Heart right ventricle (tissue), 16 donors: ENCODE data around the gene PAF1. TPM values are rescaled to one million over a fixed set of nuclear protein-coding genes. Genes with fewer than 3 reads are reported as not detected.
A peak's percentile ranks its signal among the peaks of the same experiment; 100 is the strongest.

Experiments used
- ATAC-seq, 8 donors: fragments of 200-7000 bp; cut with Tn5 transposase; one replicate each; pipeline ENCODE4 v1.9.1; 2020; ENCODE audit warnings: mild to moderate bottlenecking in 8 of 8, moderate library complexity in 8 of 8, moderate number of reproducible peaks in 1 of 8
- DNase-seq, 2 donors: peaks; one replicate each; pipeline ENCODE4 v3.0.0-alpha.2; 2020
- H3K27ac ChIP-seq, 10 donors: fragments of 200-600 bp; sonication (generic) in 2 of 10; one replicate each; pipeline versions ENCODE4 v1.5.0 to v1.8.0; 2020 to 2022; ENCODE audit warnings: mild to moderate bottlenecking in 3 of 10
- H3K27me3 ChIP-seq, 7 donors: fragments of 200-600 bp; one replicate each; pipeline ENCODE4 v1.8.0; 2021 to 2022; ENCODE audit warnings: mild to moderate bottlenecking in 2 of 7
- H3K36me3 ChIP-seq, 9 donors: fragments of 200-600 bp; sonication (generic) in 1 of 9; one replicate each; pipeline versions ENCODE4 v1.5.0 to v1.8.0; 2020 to 2022; ENCODE audit warnings: mild to moderate bottlenecking in 2 of 9
- H3K4me1 ChIP-seq, 9 donors: fragments of 200-600 bp; sonication (generic) in 1 of 9; one replicate each; pipeline versions ENCODE4 v1.5.0 to v1.8.0; 2020 to 2022; ENCODE audit warnings: mild to moderate bottlenecking in 4 of 9
- H3K4me3 ChIP-seq, 10 donors: fragments of 200-600 bp; sonication (generic) in 2 of 10; one replicate each; pipeline versions ENCODE4 v1.5.0 to v1.8.0; 2020 to 2022; ENCODE audit warnings: mild to moderate bottlenecking in 7 of 10, moderate library complexity in 2 of 10
- H3K9me3 ChIP-seq, 11 donors: fragments of 200-600 bp in 10 of 11; sonication (generic) in 2 of 11; one replicate each; pipeline versions ENCODE4 v1.5.0 to v1.8.0; 2013 to 2022; ENCODE audit warnings: mild to moderate bottlenecking in 2 of 11, control low read depth in 1 of 11, moderate library complexity in 1 of 11
- WGBS, 2 donors: extraction: QIAGEN DNeasy Blood & Tissue Kit; methylation state at CpG; one replicate each; pipeline ENCODE4 v1.1.7; 2013; ENCODE audit warnings: inconsistent platforms in 1 of 2; 5-methylcytosine and 5-hydroxymethylcytosine counted together
- intact Hi-C, 10 donors: fragments of 100-400 bp; cut with DNase I; formaldehyde crosslinking; loops; one replicate each; pipeline versions ENCODE4 v1.11.1 to v1.14.2; 2022
- polyA plus RNA-seq, 2 donors: library from polyadenylated mRNA; stranded (reverse); fragments of 200-250 nt; gene quantifications; one replicate each; pipeline ENCODE4 v1.2.3, GENCODE V29; 2013
- total RNA-seq, 10 donors: library from RNA; stranded (reverse); fragmentation: NEBNext Ultra II Directional in 3 of 10; extraction: Animal tissue kit (Norgen Biotek cat#: 25700) in 3 of 10; gene quantifications; one replicate each; pipeline versions ENCODE4 v1.2.1 to v1.2.4, GENCODE V29; 2021 to 2023
- TF ChIP-seq, protein P1 (sequence below), 9 donors: fragments of 200-600 bp; sonication (generic) in 2 of 9; IDR thresholded peaks; one replicate each; pipeline versions ENCODE4 v1.5.0 to v1.8.0; 2021 to 2022; ENCODE audit warnings: antibody characterized with exemption in 9 of 9, mild to moderate bottlenecking in 5 of 9, moderate library complexity in 1 of 9
- donor health status: Arrhythmogenic right ventricular cardiomyopathy.
- donor health status: ischemic (EF 13 %, LVEDD 7.1; RV severe dilation, severe dysfunction).
- donor health status: healthy with polysubstance abuse.
- donor health status: DM: no; HTN: yes; CAD: no.
- donor health status: DM: no; HTN: no; CAD: no.
- donor health status: ischemic (EF 25% LVEDD 6.9; RV normal size, moderate dysfunction).
- donor health status: ischemic (EF 25% LVEDD 5.7; RV mildly dilated, moderate dysfunction).
- donor health status: healthy.
- donor health status: DM: yes; HTN: yes; CAD: no.
- donor health status: Ischemic cardiomyopathy.
- donor health status: ischemic (EF 35%, LVEDD 5.7; RV mildly dilated, moderate dysfunction).
- donor health status: nonischemic (EF 11% LVEDD 7.7; RV severe dilation, severe dysfunction).
- donor health status: DM: yes; HTN: yes; CAD: no.
- donor health status: PGD.
- donor health status: ischemic (EF 29% LVEDD 5.4; RV normal size, mild dysfunction).
- donor health status: nonischemic (EF 23%, LVEDD 6.1; RV moderate dilation, normal function).

The PAF1 gene
- total and polyA plus RNA-seq, 12 donors, result 24.1 to 48.2 (median 38.8) TPM

DNA sequence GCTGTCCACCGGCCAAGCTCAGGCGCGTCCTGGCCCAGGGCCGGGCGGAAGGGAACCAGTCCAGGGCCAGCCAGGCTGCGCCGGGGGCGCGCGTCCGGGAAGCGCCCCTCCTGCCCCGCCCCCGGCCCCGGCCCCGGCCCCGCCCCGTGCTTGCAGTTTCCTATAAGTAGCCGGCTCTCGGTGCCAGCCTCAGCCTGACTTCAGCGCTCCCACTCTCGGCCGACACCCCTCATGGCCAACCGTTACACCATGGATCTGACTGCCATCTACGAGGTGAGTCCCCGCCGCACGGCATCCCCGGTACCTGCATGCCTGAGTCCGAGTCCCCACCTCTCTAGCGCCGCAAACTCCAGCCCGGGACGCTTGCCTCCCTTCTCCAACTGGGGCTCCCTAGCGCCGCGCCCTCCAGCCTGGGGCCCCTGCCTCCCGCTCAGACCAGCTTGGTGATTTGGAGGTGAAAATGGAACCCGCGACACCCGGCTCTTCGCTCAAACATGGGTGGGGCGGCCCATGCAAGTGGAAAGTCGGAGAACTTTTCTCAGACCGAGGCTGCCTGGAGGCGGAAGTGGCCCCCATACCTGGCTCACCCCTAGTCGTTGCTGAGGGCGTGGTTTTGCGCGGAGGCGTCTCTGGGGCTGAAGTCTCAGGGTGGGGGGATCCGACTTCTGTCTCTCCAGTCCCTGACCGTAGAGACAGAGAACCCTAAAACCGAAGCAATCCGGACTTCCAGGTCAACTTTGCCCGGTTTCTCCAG, 15.9 kb upstream of the PAF1 start, which contains the start of gene ZFP36:
TSS of gene ZFP36 (plus strand) at position 192 of the 754 bp plus-strand sequence. CDS start at position 250, 58 bp downstream.
- Histone ChIP-seq H3K4me3 (peak within 1 kb of the TSS; percentile 67 to 99 (median 90)), H3K27me3 (no peaks in the 10 kb centered on the region), H3K27ac (peak within 1 kb of the TSS; percentile 94 to 100 (median 99)), H3K4me1 (peaks cover 21 to 77% (median 52%) of the 10 kb centered on the region in 9 donors), H3K36me3 (peaks cover 6 to 22% (median 9%) of the 10 kb centered on the region in 9 donors), H3K9me3 (no peaks in the 10 kb centered on the region)
- DNase-seq, result peak; percentile 74 to 93
- TF ChIP-seq, protein P1, sequence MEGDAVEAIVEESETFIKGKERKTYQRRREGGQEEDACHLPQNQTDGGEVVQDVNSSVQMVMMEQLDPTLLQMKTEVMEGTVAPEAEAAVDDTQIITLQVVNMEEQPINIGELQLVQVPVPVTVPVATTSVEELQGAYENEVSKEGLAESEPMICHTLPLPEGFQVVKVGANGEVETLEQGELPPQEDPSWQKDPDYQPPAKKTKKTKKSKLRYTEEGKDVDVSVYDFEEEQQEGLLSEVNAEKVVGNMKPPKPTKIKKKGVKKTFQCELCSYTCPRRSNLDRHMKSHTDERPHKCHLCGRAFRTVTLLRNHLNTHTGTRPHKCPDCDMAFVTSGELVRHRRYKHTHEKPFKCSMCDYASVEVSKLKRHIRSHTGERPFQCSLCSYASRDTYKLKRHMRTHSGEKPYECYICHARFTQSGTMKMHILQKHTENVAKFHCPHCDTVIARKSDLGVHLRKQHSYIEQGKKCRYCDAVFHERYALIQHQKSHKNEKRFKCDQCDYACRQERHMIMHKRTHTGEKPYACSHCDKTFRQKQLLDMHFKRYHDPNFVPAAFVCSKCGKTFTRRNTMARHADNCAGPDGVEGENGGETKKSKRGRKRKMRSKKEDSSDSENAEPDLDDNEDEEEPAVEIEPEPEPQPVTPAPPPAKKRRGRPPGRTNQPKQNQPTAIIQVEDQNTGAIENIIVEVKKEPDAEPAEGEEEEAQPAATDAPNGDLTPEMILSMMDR (IDR thresholded peaks at IDR 0.05), result no peak
- 0 to 1% methylated on average over 53 to 56 of the region's 56 CpGs for WGBS, 2 donors
- ATAC-seq, result peak; percentile 26 to 59 (median 42)
- intact Hi-C loops, result no loop called here

DNA sequence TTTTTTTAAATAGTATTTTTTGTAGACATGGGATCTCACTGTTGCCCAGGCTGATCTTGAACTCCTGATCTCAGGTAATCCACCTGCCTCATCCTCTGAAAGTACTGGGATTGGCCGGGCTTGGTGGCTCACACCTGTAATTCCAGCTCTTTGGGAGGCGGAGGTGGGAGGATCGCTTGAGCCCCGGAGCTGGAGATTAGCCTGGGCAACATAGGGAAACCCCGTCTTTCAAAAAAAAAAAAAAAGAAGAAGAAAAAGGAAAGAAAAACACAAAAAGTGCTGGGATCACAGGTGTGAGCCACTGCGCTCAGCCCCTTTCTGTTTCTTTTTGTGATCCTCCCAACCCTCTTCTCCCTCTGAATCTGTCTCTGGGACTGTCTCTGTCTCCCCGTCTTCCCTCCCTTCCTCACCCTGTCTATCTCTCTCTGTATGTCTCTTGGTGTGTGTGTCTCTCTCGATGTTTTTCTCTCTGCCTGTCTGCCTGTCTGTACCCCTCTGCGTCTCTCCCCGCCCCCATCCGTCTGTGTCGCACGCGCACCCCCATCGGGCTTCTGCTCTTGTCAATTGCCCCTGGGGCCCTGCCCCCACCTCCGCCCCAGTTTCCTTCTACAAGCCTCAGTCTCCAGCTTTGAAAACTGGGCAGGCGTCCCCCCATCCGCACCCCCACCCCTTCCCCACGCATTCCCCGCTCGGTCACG, 15.2 kb upstream of the PAF1 start:
- 17 to 18% methylated on average over 22 of the region's 22 CpGs for WGBS, 2 donors

DNA sequence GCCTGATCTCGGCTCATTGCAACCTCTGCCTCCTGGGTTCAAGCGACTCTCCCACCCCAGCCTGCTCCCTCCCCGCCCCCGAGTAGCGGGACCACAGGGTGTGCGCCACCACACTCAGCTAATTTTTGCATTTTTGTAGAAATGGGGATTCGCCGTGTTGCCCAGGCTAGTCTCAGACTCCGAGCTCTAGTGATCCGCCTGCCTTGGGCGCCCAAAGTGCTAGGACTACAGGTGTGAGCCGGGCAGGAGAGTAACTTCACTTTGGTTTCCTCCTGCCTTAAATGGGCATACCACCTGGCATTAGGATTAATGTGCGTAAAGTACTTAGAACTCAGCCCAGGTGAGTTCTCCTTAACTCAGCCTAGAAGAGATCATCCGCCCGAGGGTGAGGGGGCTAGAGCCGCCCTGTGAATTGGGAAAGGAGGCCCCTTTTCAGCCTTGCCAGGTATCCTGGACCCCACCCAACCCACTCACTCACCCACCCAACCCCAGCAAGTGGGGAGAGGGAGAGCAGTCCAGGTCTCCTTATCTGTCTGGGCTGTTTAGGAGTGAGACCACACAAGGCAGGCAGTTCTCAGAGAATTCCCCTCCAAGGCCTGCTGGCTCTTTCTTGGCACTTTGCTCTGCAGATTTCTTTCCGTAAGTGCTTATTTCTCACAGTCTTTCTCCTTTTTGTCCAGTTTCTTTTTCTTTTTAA, 14.5 kb upstream of the PAF1 start:
- no peak for ATAC-seq
- H3K36me3 ChIP-seq, result peaks cover 6 to 22% (median 9%) of the 10 kb centered on the region in 9 donors
- H3K4me1 ChIP-seq, result peaks cover 13 to 78% (median 46%) of the 10 kb centered on the region in 9 donors
- H3K27ac ChIP-seq, result peak overlapping the region; percentile 94 to 100 (median 99)
- intact Hi-C loops, result no loop called here
- TF ChIP-seq, protein P1 (IDR thresholded peaks at IDR 0.05), result no peak
- H3K27me3 ChIP-seq, result no peaks in the 10 kb centered on the region
- peak in 1 of 2 donors; percentile 9 for DNase-seq
- whole genome bisulfite sequencing, 2 donors, result 94% methylated on average over 16 to 17 of the region's 17 CpGs
- H3K9me3 ChIP-seq, result no peaks in the 10 kb centered on the region
- peak overlapping the region in 8 of 10 donors; percentile 67 to 98 (median 90) for H3K4me3 ChIP-seq

More for the DNA sequence above, 15.2 kb upstream of the PAF1 start:
- peaks cover 20 to 78% (median 53%) of the 10 kb centered on the region in 9 donors for H3K4me1 ChIP-seq
- peak overlapping the region in 9 of 10 donors; percentile 67 to 98 (median 86) for H3K4me3 ChIP-seq
- peak overlapping the region; percentile 94 to 100 (median 99) for H3K27ac ChIP-seq
- intact Hi-C loops, result no loop called here
- H3K36me3 ChIP-seq, result peaks cover 6 to 22% (median 9%) of the 10 kb centered on the region in 9 donors
- TF ChIP-seq, protein P1 (IDR thresholded peaks at IDR 0.05), result no peak
- ATAC-seq, result peak in 2 of 8 donors; percentile 0
- no peaks in the 10 kb centered on the region for H3K9me3 ChIP-seq
- peak in 1 of 2 donors; percentile 89 for DNase-seq
- H3K27me3 ChIP-seq, result no peaks in the 10 kb centered on the region
